HG03354 (cell line): ENCODE results near the gene IP6K2.
A peak's percentile ranks its signal among the peaks of the same experiment; 100 is the strongest.

ENCODE experiments used
- ATAC-seq: cut with Tn5 transposase; IDR thresholded peaks from one replicate; pipeline ENCODE4 v1.9.1; 2021; ENCODE audit warnings: mild to moderate bottlenecking; ENCODE audit not compliant: unreplicated experiment, poor library complexity, severe bottlenecking

IP6K2 gene

DNA sequence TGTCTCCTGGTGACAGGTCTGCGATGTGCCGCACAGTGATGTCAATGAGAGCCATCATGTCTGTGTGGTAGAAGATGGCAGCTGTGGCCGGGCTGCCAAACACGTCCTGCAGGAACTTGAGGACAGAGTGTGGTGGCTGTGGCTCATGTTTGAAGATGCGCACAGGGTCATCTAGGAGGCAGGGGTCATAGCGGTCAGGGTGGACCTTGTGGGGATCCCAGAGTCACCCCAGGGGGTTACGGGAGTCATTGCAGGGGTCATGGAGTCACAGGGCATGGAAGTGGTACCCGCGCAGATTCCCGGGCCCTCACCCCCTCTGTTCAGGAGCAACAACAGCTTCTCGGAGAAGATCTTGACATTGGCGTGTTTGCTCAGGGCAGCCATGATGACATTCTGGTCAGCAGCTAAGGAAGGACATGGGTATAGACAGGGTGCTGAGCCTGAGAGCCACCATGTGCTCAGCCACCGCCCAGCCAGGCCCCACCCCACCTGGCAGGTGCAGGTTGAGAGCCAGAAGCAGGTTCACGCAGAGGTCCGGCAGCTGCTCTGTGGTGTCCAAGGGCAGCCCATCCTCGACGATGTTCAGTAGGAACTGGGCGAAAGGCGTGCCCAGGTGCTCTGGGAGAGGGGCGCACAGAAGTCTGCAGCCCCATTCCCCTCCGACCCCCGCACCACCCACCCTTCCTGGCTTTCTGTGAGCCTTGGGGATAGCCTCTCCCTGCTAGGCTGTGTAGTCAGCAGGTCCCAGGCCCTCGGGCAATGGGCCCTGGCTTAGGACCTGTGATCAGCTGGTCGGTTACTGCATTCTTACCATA, 38.2 kb downstream of the IP6K2 start:
- no peak for ATAC-seq

DNA sequence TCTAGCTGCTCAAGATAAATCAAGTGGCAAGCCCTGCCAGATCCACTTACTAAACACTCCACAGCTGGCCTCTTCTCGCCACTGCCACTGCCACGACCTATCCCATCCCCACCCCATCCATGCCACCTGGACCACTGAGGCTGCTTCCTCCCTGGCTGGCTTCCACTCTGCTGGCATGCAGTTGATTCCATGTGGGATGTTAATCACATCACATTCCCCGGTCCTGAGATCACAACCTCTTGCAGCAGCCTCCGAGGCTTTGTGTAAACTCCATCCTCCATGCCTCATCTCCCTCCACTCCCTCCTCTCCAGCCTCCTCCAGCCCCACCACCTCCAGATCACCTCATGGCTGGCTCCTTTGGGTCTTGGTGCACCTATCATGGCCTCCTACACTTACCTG, 39.0 kb downstream of the IP6K2 start:
- no peak for ATAC-seq

DNA sequence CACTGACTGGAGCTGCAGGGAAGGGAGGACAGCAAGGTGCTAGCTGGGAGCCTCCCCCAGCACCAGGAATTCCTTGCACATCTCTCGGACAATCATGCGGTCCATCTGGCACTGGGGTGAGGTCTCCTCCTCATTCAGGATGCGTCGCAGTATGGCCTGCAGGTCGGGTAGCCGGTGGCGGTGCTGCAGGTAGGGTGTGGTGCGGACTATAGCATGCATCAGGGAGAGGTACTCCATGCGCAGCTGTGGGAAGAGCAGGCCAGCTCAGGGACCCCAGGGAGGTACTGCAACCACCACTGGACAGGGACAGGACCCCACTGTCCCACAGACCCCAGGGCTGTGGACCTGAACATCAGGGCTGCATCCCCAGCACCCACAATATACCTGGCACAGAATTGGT, 42.5 kb downstream of the IP6K2 start:
- no peak for ATAC-seq

DNA sequence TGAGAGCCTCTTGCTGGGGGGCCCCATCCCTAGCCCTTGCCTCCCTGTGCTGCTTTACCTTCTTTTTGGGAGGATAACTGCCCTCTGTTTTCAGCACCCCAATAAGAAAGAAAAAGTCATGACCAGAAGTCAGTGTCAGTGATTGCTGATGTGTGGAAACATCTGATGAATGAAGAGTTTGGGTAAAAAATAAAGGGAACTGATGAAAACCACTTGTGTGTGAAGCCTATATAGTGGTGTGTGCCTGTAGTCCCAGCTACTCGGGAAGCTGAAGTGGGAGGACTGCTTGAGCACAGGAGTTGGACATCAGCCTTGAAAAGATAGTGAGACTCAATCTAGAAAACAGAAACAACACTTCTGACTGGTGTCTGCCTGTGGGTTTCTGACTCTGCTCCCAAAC, 44.5 kb downstream of the IP6K2 start:
- ATAC-seq, result no peak

GRCh38 chr3:48664929-48665328, 52.1 kb downstream of the IP6K2 start:
- no peak for ATAC-seq

DNA sequence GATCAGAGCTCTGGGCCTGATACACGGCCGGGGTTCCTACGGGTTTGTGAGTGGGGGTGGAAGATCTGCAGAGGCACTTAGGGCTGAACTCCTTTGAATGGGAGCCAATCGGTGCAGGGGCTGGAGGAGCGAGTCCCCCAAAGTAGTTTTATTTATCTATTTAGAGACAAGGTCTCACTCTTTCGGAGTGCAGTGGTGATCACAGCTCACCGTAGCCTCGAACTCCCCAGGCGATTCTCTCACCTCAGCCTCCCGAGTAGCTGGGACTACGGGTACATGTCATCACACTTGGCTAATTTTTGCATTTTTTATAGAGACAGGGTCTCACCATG, 52.7 kb downstream of the IP6K2 start:
- no peak for ATAC-seq

GRCh38 chr3:48663489-48664312, 53.3 kb downstream of the IP6K2 start:
- ATAC-seq, result peak; percentile 83

GRCh38 chr3:48662753-48663488, 54.1 kb downstream of the IP6K2 start, which contains the start of gene CELSR3:
CELSR3 (minus strand) TSS chr3:48662886; CDS start chr3:48662634, 252 bp downstream.
- no peak for ATAC-seq

DNA sequence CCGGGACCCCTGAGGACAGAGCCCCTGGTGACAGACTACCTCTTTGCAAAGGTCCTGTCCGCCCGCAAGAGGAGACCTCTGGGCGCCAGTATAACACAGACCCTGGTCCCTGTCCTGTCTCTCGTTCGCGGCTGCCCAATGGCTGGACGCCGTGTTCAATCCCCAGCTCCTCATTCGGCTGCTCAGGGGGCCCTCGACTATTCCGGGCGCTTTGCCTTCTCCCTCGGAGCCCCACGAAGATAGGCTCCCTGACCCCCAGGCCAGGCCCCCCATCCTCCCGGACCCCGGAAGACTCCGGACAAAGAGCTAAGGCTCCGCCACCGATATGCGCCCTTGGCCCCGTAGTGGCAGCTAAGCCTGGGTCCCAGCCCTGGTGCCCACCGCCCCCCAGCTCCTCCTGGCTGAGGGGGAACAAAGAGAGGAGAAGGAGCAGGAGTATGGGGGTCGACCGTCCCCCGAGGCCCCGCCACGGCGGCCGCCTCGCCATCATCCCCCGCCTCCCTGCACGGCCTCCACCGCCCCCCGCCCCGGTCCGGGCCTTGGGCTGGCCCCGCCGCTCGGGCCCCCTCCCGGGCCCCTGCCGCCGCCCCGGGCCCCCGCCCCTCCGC, 54.8 kb downstream of the IP6K2 start:
- ATAC-seq, result no peak

DNA sequence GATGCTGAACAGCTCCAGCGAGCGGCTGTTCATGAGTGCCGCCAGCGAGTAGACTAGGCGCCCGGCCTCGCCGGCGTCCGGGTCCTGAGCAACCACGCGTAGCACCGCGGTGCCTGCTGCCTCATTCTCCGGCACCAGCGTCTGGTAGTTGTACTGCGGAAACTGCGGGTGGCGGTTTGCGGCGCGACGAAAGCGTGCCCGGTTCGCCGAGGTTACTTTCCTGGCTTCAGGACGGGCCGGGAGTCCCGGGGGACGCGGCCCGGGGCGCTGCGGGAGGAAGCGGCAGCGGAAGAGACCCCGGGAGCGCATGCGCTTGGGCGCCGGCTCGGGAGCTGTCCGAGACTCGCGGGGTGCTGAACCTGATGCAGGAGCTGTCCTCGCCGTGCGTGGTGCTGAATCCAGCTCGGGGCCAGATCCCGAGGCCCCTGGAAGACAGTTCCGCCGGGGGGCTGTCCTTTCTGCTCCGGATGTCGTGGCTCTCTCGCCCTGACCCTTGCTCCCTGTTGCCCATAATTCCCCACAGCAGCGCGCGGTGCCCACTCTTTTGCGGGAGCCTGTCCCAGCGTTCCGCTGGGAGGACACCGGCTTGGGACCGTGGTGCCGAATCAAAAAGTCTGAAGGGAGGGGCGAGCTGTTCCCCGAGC, 55.4 kb downstream of the IP6K2 start:
- ATAC-seq, result peak; percentile 35

DNA sequence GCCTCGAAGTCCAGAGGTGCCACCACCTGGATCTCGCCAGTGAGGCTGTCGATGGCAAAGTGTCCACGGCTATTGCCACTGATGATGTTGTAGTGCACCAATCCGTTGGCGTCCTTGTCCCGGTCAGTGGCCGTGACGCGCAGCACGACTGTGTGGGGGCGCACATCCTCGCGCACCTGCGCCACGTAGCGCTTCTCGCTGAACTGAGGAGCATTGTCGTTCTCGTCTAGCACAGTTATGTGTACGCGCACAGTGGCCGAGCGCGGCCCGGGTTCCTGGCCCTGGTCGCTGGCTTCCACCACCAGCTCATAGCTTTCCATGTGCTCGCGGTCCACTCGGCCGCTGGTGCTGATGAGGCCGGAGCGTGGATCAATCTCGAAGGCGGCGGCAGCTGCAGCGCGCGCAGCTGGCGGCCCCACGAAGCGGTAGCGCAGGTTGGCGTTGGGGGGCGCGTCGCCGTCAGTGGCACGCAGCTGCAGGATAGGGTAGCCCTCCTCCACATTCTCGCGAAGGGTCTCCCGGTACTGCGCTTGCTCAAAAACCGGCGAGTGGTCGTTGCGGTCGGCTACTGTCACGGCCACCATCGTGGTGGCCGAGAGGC, 56.1 kb downstream of the IP6K2 start:
- no peak for ATAC-seq

DNA sequence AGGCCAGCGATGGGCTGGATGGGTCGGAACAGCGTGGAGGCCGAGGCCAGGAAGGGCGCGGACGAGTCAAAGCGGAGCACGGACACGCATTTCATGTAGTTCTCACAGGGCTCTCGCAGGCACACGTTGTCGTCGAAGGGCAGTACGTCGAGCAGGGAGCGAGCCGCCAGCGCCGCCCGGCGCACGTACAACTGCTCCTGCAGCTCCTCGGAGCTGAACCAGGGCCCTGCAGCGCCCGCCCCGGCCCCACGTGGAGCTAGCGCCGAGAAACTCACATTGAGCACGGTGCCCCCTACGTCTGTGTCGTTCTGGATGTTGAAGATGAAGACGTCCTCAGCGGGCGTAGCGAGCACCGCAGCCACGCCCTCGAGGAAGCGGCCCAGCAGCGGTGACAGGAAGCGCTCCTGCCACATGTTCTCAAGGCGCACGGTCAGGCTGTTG, 60.2 kb downstream of the IP6K2 start:
- ATAC-seq, result no peak

DNA sequence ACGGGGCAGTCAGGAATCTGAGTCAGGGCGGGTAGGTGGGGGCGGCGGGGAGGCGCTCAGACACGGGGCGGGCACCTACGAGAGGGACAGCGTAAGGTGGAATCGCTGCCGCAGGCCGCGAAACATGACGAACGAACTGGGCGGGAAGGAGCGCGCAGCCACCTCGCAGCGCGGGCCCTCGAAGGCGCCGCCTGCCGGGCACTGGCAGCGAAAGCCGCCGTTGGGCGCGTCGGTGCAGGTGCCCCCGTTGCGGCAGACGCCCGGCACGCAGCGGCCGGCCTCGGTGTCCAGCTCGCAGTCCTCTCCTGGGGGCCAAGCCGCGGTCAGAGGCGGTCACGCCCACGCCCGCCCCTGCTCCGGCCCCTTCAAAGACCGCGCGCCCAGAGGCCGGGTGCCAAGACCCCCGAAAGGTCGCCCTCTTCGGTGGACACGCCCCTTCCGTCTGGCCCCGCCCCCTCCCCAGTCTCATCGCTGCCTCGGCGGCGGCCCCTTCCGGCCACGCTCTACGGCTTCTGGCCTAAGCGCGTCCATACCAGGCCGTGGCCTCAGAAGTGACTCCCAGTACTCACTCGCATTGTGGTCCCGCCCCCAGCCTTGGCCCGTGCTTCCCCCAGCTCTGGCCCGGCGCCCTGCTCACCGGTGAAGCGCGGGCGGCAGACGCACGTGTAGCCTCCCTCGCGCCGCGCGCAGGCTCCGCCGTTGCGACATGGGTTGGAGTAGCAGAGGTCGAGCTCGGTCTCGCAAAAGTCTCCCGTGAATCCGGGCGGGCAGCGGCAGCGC, 60.8 kb downstream of the IP6K2 start:
- peak; percentile 58 for ATAC-seq

GRCh38 chr3:48655606-48656005, 61.4 kb downstream of the IP6K2 start:
- ATAC-seq, result no peak

GRCh38 chr3:48655063-48655462, 62.0 kb downstream of the IP6K2 start:
- no peak for ATAC-seq

DNA sequence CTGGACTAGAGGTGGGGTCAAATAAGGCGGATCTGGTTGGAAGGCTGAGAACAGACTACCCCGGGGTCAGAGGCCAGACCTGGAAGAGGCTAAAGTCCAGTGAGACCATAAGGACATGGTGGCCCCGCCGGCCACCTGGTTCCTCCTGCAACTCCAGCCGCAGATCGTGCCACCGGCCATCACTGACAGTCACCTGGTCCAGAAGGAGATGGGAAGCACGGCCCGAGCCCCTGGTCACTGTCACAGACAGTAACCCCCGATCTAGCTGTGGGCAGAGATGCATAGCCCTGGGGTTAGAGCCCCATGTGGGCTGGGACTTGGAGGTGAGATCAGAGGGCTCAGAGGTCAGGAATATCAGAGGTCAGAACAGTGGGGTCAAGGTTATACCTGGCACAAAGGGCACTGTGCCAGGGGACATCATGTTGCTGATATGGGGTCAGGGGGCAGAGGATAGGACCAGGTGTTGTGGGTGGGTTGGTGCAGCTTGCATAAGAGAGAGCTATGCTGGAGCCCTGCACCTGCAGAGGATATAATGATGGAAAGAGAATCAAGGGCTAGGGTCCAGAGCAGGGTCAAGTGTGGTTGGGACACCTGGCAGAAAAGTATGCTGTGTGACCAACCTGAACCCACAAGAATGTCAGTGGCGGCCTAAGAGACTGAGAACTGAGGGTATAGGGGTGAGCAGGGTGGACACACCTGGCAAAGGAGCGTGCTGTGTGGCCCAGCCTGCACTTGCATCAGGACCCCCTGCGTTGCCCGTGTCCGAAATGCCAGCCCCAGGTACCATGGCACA, 63.9 kb downstream of the IP6K2 start:
- no peak for ATAC-seq

- no peak for ATAC-seq
Measured at GRCh38 chr3:48651771-48652170, 65.2 kb downstream of the IP6K2 start.

DNA sequence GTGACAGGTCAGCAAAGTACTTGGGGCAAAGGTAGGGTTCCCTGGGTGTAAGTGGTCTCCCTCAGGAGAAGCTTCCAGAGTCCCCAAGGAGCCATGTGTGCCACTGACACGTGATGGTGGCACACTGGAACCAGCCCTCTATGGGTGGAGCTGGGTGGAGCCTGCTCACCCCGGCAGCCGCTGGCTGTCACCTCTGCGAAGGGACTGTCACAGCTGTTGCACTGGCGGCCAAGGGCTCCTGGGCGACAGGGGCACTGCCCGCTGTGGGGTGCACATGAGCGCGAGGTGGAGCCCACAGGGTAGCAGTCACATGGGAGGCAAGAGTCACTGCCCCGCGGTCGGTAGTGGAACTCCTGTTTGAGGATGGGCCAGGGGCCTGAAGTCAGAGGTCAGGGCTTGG, 66.3 kb downstream of the IP6K2 start:
- ATAC-seq, result no peak
